Measurements from ENCODE around the gene ATAT1. TPM values are rescaled to one million over a fixed set of nuclear protein-coding genes. Genes with fewer than 3 reads are reported as not detected.
"Not testable (repeated sequence)": the region's sequence is repeated elsewhere in the genome, so short reads cannot be mapped to it uniquely, and the experiment has no call there.

ATAT1 gene
- total RNA-seq, 4 donors from 2014 or later, result 0.82 to 2.6 (median 2.1) TPM

DNA sequence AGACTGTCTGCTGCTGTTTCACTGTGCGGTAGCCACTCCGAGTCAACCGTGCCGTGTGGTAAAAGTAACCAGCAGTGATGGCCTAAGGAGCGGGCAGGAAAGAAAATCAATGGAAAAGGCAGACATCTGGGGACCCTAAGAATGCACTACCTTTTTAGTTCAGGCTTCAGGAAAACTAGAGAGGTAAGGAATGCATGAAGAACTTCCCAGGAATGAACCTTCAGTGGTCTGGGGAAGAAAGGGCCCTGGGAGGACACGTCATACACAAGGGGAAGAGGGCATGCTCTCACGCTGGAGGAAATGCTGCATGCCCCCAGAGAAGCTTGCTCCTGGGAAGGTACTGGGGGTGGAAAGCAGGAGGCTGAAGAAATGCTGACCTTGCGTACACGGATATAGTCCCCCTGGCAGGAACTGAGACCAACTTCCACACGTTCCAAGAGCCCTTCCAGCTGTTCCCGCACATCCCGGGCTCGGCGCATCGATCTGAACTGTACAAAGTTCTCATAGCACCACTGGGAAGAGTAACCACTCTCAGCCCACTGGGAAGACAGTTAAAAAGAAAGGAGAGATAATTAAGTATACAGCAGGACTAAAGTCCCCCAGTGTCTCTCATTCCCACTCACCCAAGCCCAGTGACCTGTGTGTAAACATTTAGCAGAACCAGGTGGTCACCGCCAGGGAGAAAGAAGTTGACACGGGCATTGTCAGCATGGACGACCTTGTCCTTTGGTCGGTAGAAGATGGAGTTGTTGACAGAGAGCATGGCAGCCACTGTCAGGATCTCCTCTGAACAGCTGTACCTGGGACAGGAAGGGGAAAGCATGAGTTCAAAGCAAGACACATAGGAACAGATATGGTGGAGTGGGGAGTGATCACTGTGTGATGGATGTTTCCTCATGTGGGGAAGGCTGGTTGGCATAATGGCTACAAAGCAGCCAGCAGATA is 28.4 kb downstream of the ATAT1 start:
- Histone ChIP-seq H3K27ac (no peak overlapping the region), H3K27me3 (no peaks in the 10 kb centered on the region), H3K4me3 (no peak overlapping the region), H3K9me3 (no peaks in the 10 kb centered on the region), H3K36me3 (peaks cover 0 to 100% of the 10 kb centered on the region in 2 donors), H3K4me1 (no peaks in the 10 kb centered on the region)
- WGBS, 2 donors (ENCODE audit: low coverage in 1 of 2), result 70 to 80% methylated on average over 8 to 16 of the region's 19 CpGs
- TF ChIP-seq POLR2A (IDR thresholded peaks at IDR 0.05), result no peak
- TF ChIP-seq, protein P1, sequence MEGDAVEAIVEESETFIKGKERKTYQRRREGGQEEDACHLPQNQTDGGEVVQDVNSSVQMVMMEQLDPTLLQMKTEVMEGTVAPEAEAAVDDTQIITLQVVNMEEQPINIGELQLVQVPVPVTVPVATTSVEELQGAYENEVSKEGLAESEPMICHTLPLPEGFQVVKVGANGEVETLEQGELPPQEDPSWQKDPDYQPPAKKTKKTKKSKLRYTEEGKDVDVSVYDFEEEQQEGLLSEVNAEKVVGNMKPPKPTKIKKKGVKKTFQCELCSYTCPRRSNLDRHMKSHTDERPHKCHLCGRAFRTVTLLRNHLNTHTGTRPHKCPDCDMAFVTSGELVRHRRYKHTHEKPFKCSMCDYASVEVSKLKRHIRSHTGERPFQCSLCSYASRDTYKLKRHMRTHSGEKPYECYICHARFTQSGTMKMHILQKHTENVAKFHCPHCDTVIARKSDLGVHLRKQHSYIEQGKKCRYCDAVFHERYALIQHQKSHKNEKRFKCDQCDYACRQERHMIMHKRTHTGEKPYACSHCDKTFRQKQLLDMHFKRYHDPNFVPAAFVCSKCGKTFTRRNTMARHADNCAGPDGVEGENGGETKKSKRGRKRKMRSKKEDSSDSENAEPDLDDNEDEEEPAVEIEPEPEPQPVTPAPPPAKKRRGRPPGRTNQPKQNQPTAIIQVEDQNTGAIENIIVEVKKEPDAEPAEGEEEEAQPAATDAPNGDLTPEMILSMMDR (IDR thresholded peaks at IDR 0.05), result no peak
- no peak for TF ChIP-seq POLR2AphosphoS5 (IDR thresholded peaks at IDR 0.05)
- no peak for TF ChIP-seq EP300 (IDR thresholded peaks at IDR 0.05)
- ATAC-seq, result no peak

DNA sequence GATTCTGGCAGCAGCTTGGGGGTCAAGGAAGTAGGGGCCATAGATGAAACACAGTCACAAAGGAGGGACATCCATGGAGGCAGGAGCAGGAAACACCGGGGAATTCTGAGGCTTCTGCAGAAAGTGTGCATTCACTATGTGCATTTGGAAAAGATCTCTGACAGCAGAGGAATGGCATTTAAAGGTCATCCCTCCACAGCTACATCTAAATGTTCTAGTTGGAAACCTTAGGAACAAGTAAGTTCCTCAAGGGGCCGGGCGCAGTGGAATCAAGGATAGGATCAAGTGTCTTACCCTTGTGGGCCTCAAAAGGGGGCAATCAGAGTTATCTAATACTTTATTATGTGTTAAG is 29.0 kb downstream of the ATAT1 start:
- H3K36me3 ChIP-seq, result peaks cover 0 to 100% of the 10 kb centered on the region in 2 donors
- TF ChIP-seq POLR2AphosphoS5 (IDR thresholded peaks at IDR 0.05) (no peak), POLR2A (IDR thresholded peaks at IDR 0.05) (no peak), EP300 (IDR thresholded peaks at IDR 0.05) (no peak)
- ATAC-seq, result no peak

DNA sequence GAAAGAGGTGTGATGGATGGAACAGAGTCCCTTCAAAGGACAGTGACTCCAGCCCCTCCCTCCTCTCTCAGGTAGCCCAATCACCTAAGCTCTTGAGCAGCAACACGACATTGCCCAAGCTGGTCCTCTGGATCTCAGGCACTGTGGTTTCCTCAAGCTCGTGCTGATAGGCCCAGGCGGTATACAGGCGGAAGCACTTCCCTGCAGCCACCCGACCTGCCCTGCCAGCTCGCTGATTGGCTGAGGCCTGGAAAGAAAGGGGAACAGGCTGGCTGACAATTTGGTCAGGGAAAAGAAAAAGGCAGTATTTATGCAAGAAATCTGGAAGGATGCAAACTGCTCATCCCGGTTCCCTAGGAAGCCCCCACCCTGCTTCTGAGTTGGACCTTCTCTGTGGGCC is 29.8 kb downstream of the ATAT1 start:
- Histone ChIP-seq H3K36me3 (peaks cover 0 to 100% of the 10 kb centered on the region in 2 donors), H3K4me3 (no peak overlapping the region), H3K4me1 (no peaks in the 10 kb centered on the region), H3K27me3 (no peaks in the 10 kb centered on the region), H3K27ac (no peak overlapping the region), H3K9me3 (no peaks in the 10 kb centered on the region)
- 89% methylated on average over 1 of the region's 7 CpGs; no CpG with 5 or more reads in 1 of the 2 donors for WGBS, 2 donors (ENCODE audit: low coverage in 1 of 2)
- TF ChIP-seq POLR2A (IDR thresholded peaks at IDR 0.05) (no peak), EP300 (IDR thresholded peaks at IDR 0.05) (no peak), POLR2AphosphoS5 (IDR thresholded peaks at IDR 0.05) (no peak)
- TF ChIP-seq, protein P1 (IDR thresholded peaks at IDR 0.05), result no peak
- ATAC-seq, result no peak

More for the DNA sequence above, 29.0 kb downstream of the ATAT1 start:
- 82% methylated on average over 3 of the region's 3 CpGs for WGBS, 2 donors (ENCODE audit: low coverage in 1 of 2)
- H3K9me3 ChIP-seq, result no peaks in the 10 kb centered on the region
- no peak overlapping the region for H3K4me3 ChIP-seq
- H3K27me3 ChIP-seq, result no peaks in the 10 kb centered on the region
- no peak overlapping the region for H3K27ac ChIP-seq
- no peaks in the 10 kb centered on the region for H3K4me1 ChIP-seq

DNA sequence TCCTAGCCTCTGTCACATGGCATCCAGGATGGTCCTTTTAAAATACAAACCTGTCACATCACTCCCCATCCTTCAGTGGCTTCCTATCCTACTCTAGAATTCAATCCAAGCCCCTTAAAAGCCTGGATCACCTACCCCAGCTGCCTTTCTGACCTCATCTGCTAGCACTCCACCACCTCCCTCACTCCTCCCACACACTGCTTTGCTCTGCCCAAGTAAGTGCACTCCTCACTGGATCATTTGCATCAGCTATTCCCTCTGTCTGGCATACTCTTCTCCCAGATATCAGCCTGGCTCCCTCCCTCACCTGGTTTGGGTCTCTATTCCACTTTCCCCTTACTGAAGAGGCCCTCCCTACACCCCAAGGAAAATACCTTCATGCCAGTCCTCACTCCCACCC is 30.8 kb downstream of the ATAT1 start:
- Histone ChIP-seq H3K27me3 (no peaks in the 10 kb centered on the region), H3K4me1 (no peaks in the 10 kb centered on the region), H3K9me3 (no peaks in the 10 kb centered on the region), H3K36me3 (peaks cover 0 to 100% of the 10 kb centered on the region in 2 donors), H3K4me3 (no peak overlapping the region), H3K27ac (no peak overlapping the region)
- TF ChIP-seq EP300 (IDR thresholded peaks at IDR 0.05), result no peak
- TF ChIP-seq, protein P1 (IDR thresholded peaks at IDR 0.05), result no peak
- no peak for TF ChIP-seq POLR2AphosphoS5 (IDR thresholded peaks at IDR 0.05)
- no peak for TF ChIP-seq POLR2A (IDR thresholded peaks at IDR 0.05)
- ATAC-seq, result no peak

DNA sequence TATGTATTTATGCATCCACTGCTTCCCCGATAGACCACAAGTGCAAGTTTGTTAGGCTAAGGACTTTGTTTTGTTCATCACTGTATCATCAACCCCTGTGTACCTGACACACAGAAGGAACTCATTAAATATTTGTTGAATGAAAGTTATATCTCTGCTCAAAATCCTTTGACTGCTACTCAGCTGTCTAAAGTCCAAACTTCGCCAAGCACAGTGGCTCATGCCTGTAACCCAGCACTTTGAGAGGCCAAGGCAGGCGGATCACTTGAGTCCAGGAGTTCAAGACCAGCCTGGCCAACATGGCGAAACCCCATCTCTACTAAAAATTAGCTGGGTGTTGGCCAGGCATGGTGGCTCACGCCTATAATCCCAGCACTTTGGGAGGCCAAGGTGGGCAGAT is 31.2 kb downstream of the ATAT1 start:
- H3K4me3 ChIP-seq, H3K4me1 ChIP-seq, H3K27me3 ChIP-seq, ATAC-seq, H3K9me3 ChIP-seq, H3K27ac ChIP-seq: not testable (repeated sequence)
- WGBS, 2 donors (ENCODE audit: low coverage in 1 of 2), result 100% methylated on average over 1 of the region's 5 CpGs; no CpG with 5 or more reads in 1 of the 2 donors
- H3K36me3 ChIP-seq, result peaks cover 2 to 100% of the 10 kb centered on the region in 2 donors
